Stimulated activated naive CD8-positive, alpha-beta T cell treated with anti-CD3 and anti-CD28 coated beads, Interleukin-15, amount 100 ng/mL, for 72 hours (primary cell): Measurements from ENCODE around the gene AP2A1.
A peak's percentile ranks its signal among the peaks of the same experiment; 100 is the strongest.

Experiments
- ATAC-seq: fragments of 150-1000 bp; cut with Tn5 transposase; 2 replicates; pipeline ENCODE4 v1.10.0; 2021; ENCODE audit warnings: mild to moderate bottlenecking, moderate library complexity
- DNase-seq, 2 donors: peaks; one replicate each; pipeline ENCODE4 v3.0.0; 2021 to 2022
- H3K27ac Mint-ChIP-seq, 2 donors: one replicate each; pipeline ENCODE4 v1.8.0; 2022; ENCODE audit warnings: mild to moderate bottlenecking in 2 of 2, mixed read lengths in 2 of 2, moderate library complexity in 2 of 2
- H3K27me3 Mint-ChIP-seq: one replicate; pipeline ENCODE4 v1.8.0; 2022; ENCODE audit warnings: mixed read lengths
- H3K4me1 Mint-ChIP-seq: one replicate; pipeline ENCODE4 v1.8.0; 2022; ENCODE audit warnings: mild to moderate bottlenecking, mixed read lengths
- H3K4me3 Mint-ChIP-seq, 2 donors: one replicate each; pipeline ENCODE4 v1.8.0; 2022; ENCODE audit warnings: mild to moderate bottlenecking in 2 of 2, mixed read lengths in 2 of 2, moderate library complexity in 1 of 2
- H3K9me3 Mint-ChIP-seq, 2 donors: one replicate each; pipeline ENCODE4 v1.8.0; 2022; ENCODE audit warnings: mixed read lengths in 2 of 2

AP2A1 gene

GRCh38 chr19:49775742-49776370 lies 9.1 kb downstream of the AP2A1 start:
- DNase-seq (no peak), ATAC-seq (peak; percentile 62)
- no peaks in the 10 kb centered on the region for H3K9me3 Mint-ChIP-seq
- peaks cover 27% of the 10 kb centered on the region for H3K4me1 Mint-ChIP-seq
- H3K27me3 Mint-ChIP-seq, result no peaks in the 10 kb centered on the region
- no peak overlapping the region for H3K4me3 Mint-ChIP-seq
- peak overlapping the region; percentile 63 to 75 for H3K27ac Mint-ChIP-seq

- ATAC-seq (no peak), DNase-seq (no peak)
- H3K27ac Mint-ChIP-seq, result peak overlapping the region; percentile 63 to 75
- peaks cover 27% of the 10 kb centered on the region for H3K4me1 Mint-ChIP-seq
- H3K9me3 Mint-ChIP-seq, result no peaks in the 10 kb centered on the region
- peak overlapping the region in 1 of 2 donors; percentile 7 for H3K4me3 Mint-ChIP-seq
- H3K27me3 Mint-ChIP-seq, result no peaks in the 10 kb centered on the region
Measured at GRCh38 chr19:49776371-49776764, 9.6 kb downstream of the AP2A1 start.

GRCh38 chr19:49779731-49780555 lies 13.1 kb downstream of the AP2A1 start:
- ATAC-seq (no peak), DNase-seq (no peak)
- H3K4me3 Mint-ChIP-seq, result no peak overlapping the region
- H3K9me3 Mint-ChIP-seq, result no peaks in the 10 kb centered on the region
- H3K27ac Mint-ChIP-seq, result peak overlapping the region; percentile 83 to 91
- no peaks in the 10 kb centered on the region for H3K27me3 Mint-ChIP-seq
- H3K4me1 Mint-ChIP-seq, result peaks cover 27% of the 10 kb centered on the region

- ATAC-seq (no peak), DNase-seq (no peak)
- Mint-ChIP-seq H3K4me1 (peaks cover 20% of the 10 kb centered on the region), H3K27me3 (no peaks in the 10 kb centered on the region), H3K27ac (peak overlapping the region; percentile 1 to 83), H3K9me3 (no peaks in the 10 kb centered on the region), H3K4me3 (no peak overlapping the region)
Measured at GRCh38 chr19:49780861-49781260, 14.1 kb downstream of the AP2A1 start.

GRCh38 chr19:49781394-49781793 lies 14.6 kb downstream of the AP2A1 start:
- H3K27ac Mint-ChIP-seq, result peak overlapping the region; percentile 66 to 74
- H3K9me3 Mint-ChIP-seq, result no peaks in the 10 kb centered on the region
- H3K4me1 Mint-ChIP-seq, result peaks cover 17% of the 10 kb centered on the region
- no peaks in the 10 kb centered on the region for H3K27me3 Mint-ChIP-seq
- ATAC-seq, result no peak
- DNase-seq, result no peak
- no peak overlapping the region for H3K4me3 Mint-ChIP-seq

GRCh38 chr19:49782515-49782914 lies 15.7 kb downstream of the AP2A1 start:
- Mint-ChIP-seq H3K27ac (no peak overlapping the region), H3K4me3 (no peak overlapping the region), H3K27me3 (no peaks in the 10 kb centered on the region), H3K9me3 (no peaks in the 10 kb centered on the region), H3K4me1 (peaks cover 15% of the 10 kb centered on the region)
- no peak for DNase-seq
- ATAC-seq, result no peak

GRCh38 chr19:49786376-49786820 lies 19.6 kb downstream of the AP2A1 start:
- no peak for ATAC-seq
- Mint-ChIP-seq H3K9me3 (no peaks in the 10 kb centered on the region), H3K27me3 (no peaks in the 10 kb centered on the region), H3K4me1 (peaks cover 4% of the 10 kb centered on the region), H3K4me3 (no peak overlapping the region), H3K27ac (peak overlapping the region; percentile 8 to 19)
- DNase-seq, result no peak

GRCh38 chr19:49787746-49788145 lies 20.9 kb downstream of the AP2A1 start:
- Mint-ChIP-seq H3K27me3 (no peaks in the 10 kb centered on the region), H3K27ac (no peak overlapping the region), H3K4me1 (peaks cover 4% of the 10 kb centered on the region), H3K9me3 (no peaks in the 10 kb centered on the region), H3K4me3 (no peak overlapping the region)
- ATAC-seq, result no peak
- no peak for DNase-seq

GRCh38 chr19:49788857-49789256 lies 22.1 kb downstream of the AP2A1 start:
- DNase-seq (no peak), ATAC-seq (no peak)
- H3K4me3 Mint-ChIP-seq, result no peak overlapping the region
- H3K27ac Mint-ChIP-seq, result peak overlapping the region in 1 of 2 donors; percentile 13
- H3K4me1 Mint-ChIP-seq, result peaks cover 10% of the 10 kb centered on the region
- no peaks in the 10 kb centered on the region for H3K9me3 Mint-ChIP-seq
- no peaks in the 10 kb centered on the region for H3K27me3 Mint-ChIP-seq

GRCh38 chr19:49790866-49791265 lies 24.1 kb downstream of the AP2A1 start:
- no peak for ATAC-seq
- no peak for DNase-seq
- H3K9me3 Mint-ChIP-seq, result no peaks in the 10 kb centered on the region
- H3K27ac Mint-ChIP-seq, result no peak overlapping the region
- H3K4me3 Mint-ChIP-seq, result no peak overlapping the region
- H3K4me1 Mint-ChIP-seq, result peaks cover 10% of the 10 kb centered on the region
- H3K27me3 Mint-ChIP-seq, result no peaks in the 10 kb centered on the region

- no peak overlapping the region for H3K4me3 Mint-ChIP-seq
- no peak for DNase-seq
- H3K9me3 Mint-ChIP-seq, result no peaks in the 10 kb centered on the region
- peak overlapping the region in 1 of 2 donors; percentile 90 for H3K27ac Mint-ChIP-seq
- H3K27me3 Mint-ChIP-seq, result no peaks in the 10 kb centered on the region
- peaks cover 6% of the 10 kb centered on the region for H3K4me1 Mint-ChIP-seq
- peak; percentile 29 for ATAC-seq
Measured at GRCh38 chr19:49791776-49792445, 25.1 kb downstream of the AP2A1 start.

- no peaks in the 10 kb centered on the region for H3K27me3 Mint-ChIP-seq
- ATAC-seq (peak; percentile 18), DNase-seq (no peak)
- no peak overlapping the region for H3K4me3 Mint-ChIP-seq
- H3K4me1 Mint-ChIP-seq, result peaks cover 6% of the 10 kb centered on the region
- H3K27ac Mint-ChIP-seq, result no peak overlapping the region
- H3K9me3 Mint-ChIP-seq, result no peaks in the 10 kb centered on the region
Measured at GRCh38 chr19:49792829-49793560, 26.2 kb downstream of the AP2A1 start.

- Mint-ChIP-seq H3K27ac (no peak overlapping the region), H3K4me1 (peaks cover 6% of the 10 kb centered on the region), H3K9me3 (no peaks in the 10 kb centered on the region), H3K27me3 (no peaks in the 10 kb centered on the region), H3K4me3 (no peak overlapping the region)
- ATAC-seq (peak; percentile 68), DNase-seq (no peak)
Measured at GRCh38 chr19:49793561-49793840, 26.7 kb downstream of the AP2A1 start.

GRCh38 chr19:49795615-49796014 lies 28.8 kb downstream of the AP2A1 start:
- DNase-seq (no peak), ATAC-seq (no peak)
- no peaks in the 10 kb centered on the region for H3K9me3 Mint-ChIP-seq
- peak overlapping the region in 1 of 2 donors; percentile 54 for H3K27ac Mint-ChIP-seq
- H3K27me3 Mint-ChIP-seq, result no peaks in the 10 kb centered on the region
- no peak overlapping the region for H3K4me3 Mint-ChIP-seq
- H3K4me1 Mint-ChIP-seq, result peaks cover 6% of the 10 kb centered on the region

- Mint-ChIP-seq H3K4me1 (peaks cover under 1% of the 10 kb centered on the region), H3K27ac (no peak overlapping the region), H3K27me3 (no peaks in the 10 kb centered on the region), H3K9me3 (no peaks in the 10 kb centered on the region), H3K4me3 (no peak overlapping the region)
- DNase-seq (no peak), ATAC-seq (no peak)
Measured at GRCh38 chr19:49798574-49798973, 31.8 kb downstream of the AP2A1 start.
